HG03175 (cell line): ENCODE results near the gene KRT25.
"Not testable (repeated sequence)": the region's sequence is repeated elsewhere in the genome, so short reads cannot be mapped to it uniquely, and the experiment has no call there.

Experiments used
- ATAC-seq: cut with Tn5 transposase; IDR thresholded peaks from one replicate; pipeline ENCODE4 v1.9.1; 2021; ENCODE audit warnings: mild to moderate bottlenecking, moderate library complexity; ENCODE audit not compliant: unreplicated experiment

KRT25 gene

DNA sequence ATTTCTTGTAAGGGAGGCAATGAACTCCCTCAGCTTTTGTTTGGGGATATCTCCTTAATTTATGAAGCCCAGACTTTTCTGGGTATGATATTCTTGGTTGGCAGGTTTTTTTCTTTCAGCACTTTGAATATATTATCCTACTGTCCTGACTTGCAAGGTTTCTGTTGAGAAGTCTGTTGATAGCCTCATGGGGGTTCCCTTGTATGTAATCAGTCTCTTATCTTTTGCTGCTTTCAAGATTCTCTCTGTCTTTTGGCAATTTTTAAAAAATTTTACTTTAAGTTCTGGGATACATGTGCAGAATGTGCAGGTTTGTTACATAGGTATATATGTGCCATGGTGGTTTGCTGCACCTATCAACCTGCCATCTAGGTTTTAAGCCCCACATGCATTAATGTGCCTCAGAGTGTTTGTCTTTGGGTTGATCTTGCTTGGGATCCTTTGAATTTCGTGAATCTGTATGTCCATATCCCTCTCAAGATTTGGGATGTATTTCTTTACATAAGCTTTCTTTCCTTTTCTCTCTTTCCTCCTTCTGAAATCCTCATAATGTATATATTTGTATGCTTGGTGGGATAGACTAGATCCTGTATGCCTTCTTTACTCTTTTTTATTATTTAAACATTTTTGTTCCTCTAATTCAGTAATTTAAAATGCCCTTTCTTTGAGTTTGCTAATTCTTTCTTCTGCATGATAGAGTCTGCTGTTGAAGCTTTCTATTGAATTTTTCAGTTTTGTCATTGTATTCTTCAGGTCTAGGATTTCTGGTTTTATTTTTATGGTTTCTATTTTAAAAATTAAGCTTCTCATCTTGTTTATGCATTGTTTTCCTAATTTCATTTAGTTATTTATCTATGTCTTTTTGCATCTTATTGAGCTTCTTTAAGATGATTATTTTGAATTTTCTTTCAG is 5.2 kb upstream of the KRT25 start:
- no peak for ATAC-seq

- no peak for ATAC-seq
Observed at GRCh38 chr17:40753804-40754203, 1.3 kb downstream of the KRT25 start.

DNA sequence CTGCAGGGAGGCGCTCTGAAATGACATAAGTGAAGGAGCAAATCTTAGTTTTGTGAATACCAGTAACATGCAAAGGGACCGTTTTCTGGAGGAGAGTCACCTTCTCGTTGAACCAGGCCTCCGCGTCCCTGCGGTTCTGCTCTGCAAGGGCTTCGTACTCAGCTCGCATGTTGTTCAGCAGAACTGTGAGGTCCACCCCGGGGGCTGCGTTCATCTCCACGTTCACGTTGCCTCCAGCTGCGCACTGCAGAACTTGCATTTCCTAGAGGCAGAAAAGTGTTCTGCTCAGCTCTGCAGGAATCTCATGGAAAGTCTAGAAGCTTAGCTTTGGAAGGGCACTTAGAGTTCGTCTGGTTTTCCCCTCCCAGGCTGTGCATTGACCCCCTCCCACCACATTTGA is 4.1 kb downstream of the KRT25 start:
- no peak for ATAC-seq

GRCh38 chr17:40750391-40750790 is 4.7 kb downstream of the KRT25 start:
- ATAC-seq = no peak

DNA sequence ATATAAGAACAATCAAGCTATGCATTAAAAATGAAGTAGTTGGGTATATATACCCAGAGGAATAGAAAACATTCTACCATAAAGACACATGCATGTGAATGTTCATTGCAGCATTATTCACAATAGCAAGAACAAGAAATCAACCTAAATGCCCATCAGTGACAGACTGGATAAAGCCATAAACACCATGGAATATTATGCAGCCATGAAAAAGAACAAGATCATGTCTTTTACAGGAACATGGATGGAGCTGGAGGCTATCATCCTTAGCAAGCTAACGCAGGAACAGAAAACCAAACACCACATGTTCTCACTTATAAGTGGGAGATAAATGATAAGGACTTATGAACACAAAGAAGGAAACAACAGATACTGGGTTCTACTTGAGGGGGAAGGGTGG is 6.5 kb downstream of the KRT25 start:
- ATAC-seq = not testable (repeated sequence)

GRCh38 chr17:40738553-40738952 is 16.6 kb downstream of the KRT25 start:
- ATAC-seq = no peak

- ATAC-seq = no peak
Observed at GRCh38 chr17:40735016-40735415, 20.1 kb downstream of the KRT25 start.

- ATAC-seq = no peak
Observed at GRCh38 chr17:40734018-40734417, 21.1 kb downstream of the KRT25 start.

- no peak for ATAC-seq
Observed at GRCh38 chr17:40730970-40731369, 24.2 kb downstream of the KRT25 start.

GRCh38 chr17:40727447-40728231 is 27.5 kb downstream of the KRT25 start:
- ATAC-seq = no peak

- ATAC-seq = no peak
Observed at GRCh38 chr17:40726919-40727318, 28.2 kb downstream of the KRT25 start.

- ATAC-seq = no peak
Observed at GRCh38 chr17:40724656-40725055, 30.5 kb downstream of the KRT25 start.

GRCh38 chr17:40722241-40722640 is 32.9 kb downstream of the KRT25 start:
- ATAC-seq = no peak

GRCh38 chr17:40720899-40721298 is 34.2 kb downstream of the KRT25 start:
- ATAC-seq = no peak

- no peak for ATAC-seq
Observed at GRCh38 chr17:40718930-40719329, 36.2 kb downstream of the KRT25 start.

- ATAC-seq = no peak
Observed at GRCh38 chr17:40717776-40718175, 37.4 kb downstream of the KRT25 start.

DNA sequence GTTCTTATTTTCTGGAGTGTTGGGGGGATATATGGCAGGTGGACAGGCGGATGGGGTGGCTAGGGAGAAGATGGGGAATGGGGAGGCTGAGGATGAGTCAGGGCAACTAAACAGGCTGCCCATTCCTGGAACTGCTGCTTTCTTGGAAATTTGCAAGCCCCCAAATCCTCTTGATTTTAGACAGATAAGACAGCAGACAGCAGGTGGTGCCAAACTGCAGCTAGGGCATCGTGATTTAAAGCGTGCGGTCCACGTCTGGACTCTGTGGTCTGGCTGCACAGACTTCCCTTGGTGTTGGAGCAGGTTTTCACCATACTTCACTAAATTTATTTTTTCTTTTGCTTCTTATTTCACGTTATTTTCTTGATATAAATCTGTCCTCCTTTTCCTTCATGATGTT is 40.7 kb downstream of the KRT25 start:
- no peak for ATAC-seq

DNA sequence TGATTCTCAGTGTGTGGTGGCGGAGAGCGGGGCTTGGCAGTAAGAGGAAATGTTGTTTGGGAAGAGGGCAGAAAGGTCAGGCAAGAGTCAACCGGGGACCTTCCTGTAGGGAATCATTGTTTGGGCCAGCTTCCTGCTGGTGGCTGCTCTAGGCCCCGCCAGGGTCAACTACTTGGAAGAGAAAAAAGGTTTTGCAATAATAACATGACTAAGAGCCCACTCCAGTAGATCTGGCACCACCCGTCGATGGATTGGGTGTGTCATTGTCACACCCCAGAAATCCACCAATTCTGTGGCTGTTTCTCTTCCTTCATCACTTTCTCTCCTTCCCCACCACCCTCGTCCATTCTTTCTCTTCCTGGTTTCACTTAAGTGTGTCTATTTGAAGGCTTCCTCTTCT is 47.4 kb downstream of the KRT25 start:
- no peak for ATAC-seq

DNA sequence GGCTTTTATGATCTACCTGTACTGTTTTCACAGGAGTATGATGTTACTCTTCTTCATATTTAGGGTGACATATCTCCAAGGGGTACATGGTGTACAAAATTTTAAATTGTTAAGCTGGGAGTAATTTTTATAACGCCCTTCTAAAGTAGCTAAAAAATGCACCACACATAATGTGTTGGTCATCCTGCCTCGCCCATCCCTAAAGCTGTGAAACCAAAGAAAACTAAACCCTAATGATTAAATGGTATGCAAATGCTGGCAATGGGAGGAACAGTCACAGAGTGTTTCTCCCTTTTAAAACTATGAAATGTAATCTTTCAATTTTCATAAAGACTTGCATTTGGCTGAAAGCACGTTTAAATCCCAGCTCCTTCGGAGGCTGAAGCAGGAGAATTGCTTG is 49.5 kb downstream of the KRT25 start:
- no peak for ATAC-seq

DNA sequence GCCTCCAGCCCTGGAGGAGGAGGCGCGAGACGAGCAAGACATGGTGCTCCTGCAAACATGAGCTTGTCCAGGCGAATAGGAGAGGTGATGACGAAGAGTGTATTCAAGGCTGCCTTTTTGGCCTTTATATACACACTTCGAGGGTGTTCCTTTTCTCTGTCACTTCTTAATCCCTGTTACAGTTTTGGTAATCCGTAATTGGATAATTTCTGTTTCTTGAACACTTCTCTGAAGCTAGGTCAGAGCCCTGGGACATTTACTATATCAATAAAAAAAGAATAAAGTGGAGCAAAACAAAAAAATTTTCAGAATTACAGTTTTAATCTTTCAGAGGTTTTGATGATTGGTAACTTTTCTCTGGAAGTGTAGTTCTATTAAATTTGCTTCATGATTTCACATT is 51.5 kb downstream of the KRT25 start, which contains the start of gene KRT24:
KRT24 (minus strand) TSS at position 101 of the 400 bp plus-strand sequence; CDS start at position 42, 59 bp downstream.
- no peak for ATAC-seq

DNA sequence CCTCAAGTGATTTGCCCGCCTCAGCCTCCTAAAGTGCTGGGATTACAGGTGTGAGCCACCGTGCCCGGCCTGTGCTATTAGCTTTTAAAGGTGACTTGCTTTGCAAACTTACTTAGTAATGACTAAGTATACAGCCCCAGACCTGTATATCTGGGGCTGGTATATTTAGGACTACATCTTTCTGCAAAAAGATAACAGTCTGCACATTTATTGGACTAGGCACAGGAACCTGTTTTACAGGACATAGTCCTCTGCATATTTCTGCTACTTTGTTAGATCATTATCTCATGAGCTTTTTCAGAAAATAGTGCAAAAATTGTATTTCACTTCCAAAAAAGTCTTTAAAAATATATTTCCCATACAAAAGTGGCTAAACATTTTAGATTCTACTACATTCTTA is 52.9 kb downstream of the KRT25 start:
- no peak for ATAC-seq

DNA sequence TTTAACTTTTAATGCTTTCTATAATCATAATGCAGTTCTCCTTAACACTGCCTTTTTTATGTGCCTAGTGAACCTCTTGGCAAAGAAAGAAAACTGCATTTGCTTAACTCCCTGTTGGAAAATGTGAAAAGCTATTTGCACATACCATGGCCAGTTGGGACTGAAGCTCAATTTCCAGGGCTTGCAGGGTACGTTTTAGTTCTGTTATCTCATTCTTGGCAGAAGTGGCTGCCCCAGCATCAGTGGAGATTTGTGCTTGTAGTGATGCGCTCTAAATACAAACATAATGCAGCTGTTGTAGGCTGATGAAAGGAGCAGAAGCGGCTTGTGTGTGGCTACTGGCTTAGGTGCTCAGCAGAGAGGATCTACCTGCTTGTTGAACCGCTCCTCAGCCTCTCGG is 55.3 kb downstream of the KRT25 start:
- ATAC-seq = no peak
